Measurements from ENCODE around the gene AUTS2. TPM values are rescaled to one million over a fixed set of nuclear protein-coding genes. Genes with fewer than 3 reads are reported as not detected.

Gene AUTS2
- total RNA-seq, 1 experiment from 2014 or later: 42.1 TPM

- CTCF ChIA-PET: no interaction called here
These were observed 203.7 kb downstream of the AUTS2 start for GRCh38 chr7:69801729-69802682.

GRCh38 chr7:69803699-69804516 lies 205.6 kb downstream of the AUTS2 start:
- H3K27ac ChIP-seq (ENCODE audit: low read depth, low read length, poor library complexity, severe bottlenecking): no peak overlapping the region
- no peaks in the 10 kb centered on the region for H3K27me3 ChIP-seq (replicated peaks; ENCODE audit: insufficient read depth, low read depth, low read length, poor library complexity)
- H3K9me3 ChIP-seq (ENCODE audit: low read depth, low read length, poor library complexity, severe bottlenecking): no peaks in the 10 kb centered on the region
- H3K4me3 ChIP-seq (ENCODE audit: low read depth, low read length, poor library complexity, severe bottlenecking): no peak overlapping the region
- POLR2A ChIA-PET (ENCODE audit: low non-redundant PET): no interaction called here
- no peak for DNase-seq (ENCODE audit: low spot score)
- BruUV-seq (replicated peaks): no TSS peak
- H3K36me3 ChIP-seq (ENCODE audit: insufficient read depth, low read length, poor library complexity, severe bottlenecking): no peaks in the 10 kb centered on the region
- H3K4me1 ChIP-seq (ENCODE audit: insufficient read depth, low read length, poor library complexity, severe bottlenecking): no peaks in the 10 kb centered on the region
- CTCF ChIA-PET: no interaction called here
- intact Hi-C loops (cut with micrococcal nuclease; ENCODE audit: unreplicated experiment): loop anchor here (10.0 kb wide), 1 partner anchor 399 kb away; no protein-coding TSS in a partner anchor
- TF ChIP-seq, protein P1, sequence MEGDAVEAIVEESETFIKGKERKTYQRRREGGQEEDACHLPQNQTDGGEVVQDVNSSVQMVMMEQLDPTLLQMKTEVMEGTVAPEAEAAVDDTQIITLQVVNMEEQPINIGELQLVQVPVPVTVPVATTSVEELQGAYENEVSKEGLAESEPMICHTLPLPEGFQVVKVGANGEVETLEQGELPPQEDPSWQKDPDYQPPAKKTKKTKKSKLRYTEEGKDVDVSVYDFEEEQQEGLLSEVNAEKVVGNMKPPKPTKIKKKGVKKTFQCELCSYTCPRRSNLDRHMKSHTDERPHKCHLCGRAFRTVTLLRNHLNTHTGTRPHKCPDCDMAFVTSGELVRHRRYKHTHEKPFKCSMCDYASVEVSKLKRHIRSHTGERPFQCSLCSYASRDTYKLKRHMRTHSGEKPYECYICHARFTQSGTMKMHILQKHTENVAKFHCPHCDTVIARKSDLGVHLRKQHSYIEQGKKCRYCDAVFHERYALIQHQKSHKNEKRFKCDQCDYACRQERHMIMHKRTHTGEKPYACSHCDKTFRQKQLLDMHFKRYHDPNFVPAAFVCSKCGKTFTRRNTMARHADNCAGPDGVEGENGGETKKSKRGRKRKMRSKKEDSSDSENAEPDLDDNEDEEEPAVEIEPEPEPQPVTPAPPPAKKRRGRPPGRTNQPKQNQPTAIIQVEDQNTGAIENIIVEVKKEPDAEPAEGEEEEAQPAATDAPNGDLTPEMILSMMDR (conservative IDR thresholded peaks at IDR 0.05; ENCODE audit: low read depth, low read length): no peak
- no peak for TF ChIP-seq EZH2 (IDR thresholded peaks at IDR 0.05; ENCODE audit: borderline replicate concordance, low read depth, low read length, poor library complexity, severe bottlenecking)

More at GRCh38 chr7:69801729-69802682, 203.7 kb downstream of the AUTS2 start:
- intact Hi-C loops (cut with micrococcal nuclease; ENCODE audit: unreplicated experiment): loop anchor here (10.0 kb wide), 1 partner anchor 397 kb away; no protein-coding TSS in a partner anchor
- no peak for DNase-seq (ENCODE audit: low spot score)
- Histone ChIP-seq H3K36me3 (ENCODE audit: insufficient read depth, low read length, poor library complexity, severe bottlenecking) (no peaks in the 10 kb centered on the region), H3K27ac (ENCODE audit: low read depth, low read length, poor library complexity, severe bottlenecking) (no peak overlapping the region), H3K9me3 (ENCODE audit: low read depth, low read length, poor library complexity, severe bottlenecking) (no peaks in the 10 kb centered on the region), H3K4me1 (ENCODE audit: insufficient read depth, low read length, poor library complexity, severe bottlenecking) (no peaks in the 10 kb centered on the region), H3K4me3 (ENCODE audit: low read depth, low read length, poor library complexity, severe bottlenecking) (no peak overlapping the region), H3K27me3 (replicated peaks; ENCODE audit: insufficient read depth, low read depth, low read length, poor library complexity) (no peaks in the 10 kb centered on the region)
- POLR2A ChIA-PET (ENCODE audit: low non-redundant PET): no interaction called here
- no TSS peak for BruUV-seq (replicated peaks)
- TF ChIP-seq, protein P1 (conservative IDR thresholded peaks at IDR 0.05; ENCODE audit: low read depth, low read length): no peak

DNA sequence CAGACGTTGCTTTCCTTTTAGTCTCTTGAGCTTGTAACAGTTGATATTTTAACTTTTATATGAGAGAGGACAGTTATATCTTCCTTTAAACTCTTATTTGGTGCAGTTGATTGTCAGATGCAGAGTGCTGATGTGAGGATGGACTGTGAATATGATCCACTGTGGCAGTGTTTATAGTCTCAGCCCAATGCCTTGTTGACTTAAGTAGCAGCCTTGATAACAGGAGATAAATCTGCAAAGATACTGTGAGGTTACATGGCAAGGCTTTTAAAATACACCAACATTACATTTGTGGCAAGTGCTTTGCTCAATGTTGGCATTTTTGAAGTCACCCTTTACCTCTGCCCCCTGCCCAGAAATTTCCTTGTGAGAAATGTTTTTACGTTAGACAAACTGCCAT lies 206.7 kb downstream of the AUTS2 start:
- no peaks in the 10 kb centered on the region for H3K27me3 ChIP-seq (replicated peaks; ENCODE audit: insufficient read depth, low read depth, low read length, poor library complexity)
- intact Hi-C loops (cut with micrococcal nuclease; ENCODE audit: unreplicated experiment): loop anchor here (10.0 kb wide), 1 partner anchor 400 kb away; no protein-coding TSS in a partner anchor
- TF ChIP-seq EZH2 (IDR thresholded peaks at IDR 0.05; ENCODE audit: borderline replicate concordance, low read depth, low read length, poor library complexity, severe bottlenecking): no peak
- TF ChIP-seq, protein P1 (conservative IDR thresholded peaks at IDR 0.05; ENCODE audit: low read depth, low read length): no peak
- ChIA-PET POLR2A (ENCODE audit: low non-redundant PET) (no interaction called here), CTCF (no interaction called here)
- H3K27ac ChIP-seq (ENCODE audit: low read depth, low read length, poor library complexity, severe bottlenecking): no peak overlapping the region
- H3K4me3 ChIP-seq (ENCODE audit: low read depth, low read length, poor library complexity, severe bottlenecking): no peak overlapping the region
- BruUV-seq (replicated peaks): no TSS peak
- DNase-seq (ENCODE audit: low spot score): no peak
- H3K36me3 ChIP-seq (ENCODE audit: insufficient read depth, low read length, poor library complexity, severe bottlenecking): no peaks in the 10 kb centered on the region
- H3K9me3 ChIP-seq (ENCODE audit: low read depth, low read length, poor library complexity, severe bottlenecking): no peaks in the 10 kb centered on the region
- H3K4me1 ChIP-seq (ENCODE audit: insufficient read depth, low read length, poor library complexity, severe bottlenecking): no peaks in the 10 kb centered on the region

Measured in A673 (cell line).